ENCODE measurements around the gene RPS21.

Gene RPS21

GRCh38 chr20:62400021-62400420 lies 13.1 kb downstream of the RPS21 start:
- Mint-ChIP-seq H3K27ac (no peak overlapping the region), H3K9me3 (peaks cover 4% of the 10 kb centered on the region), H3K4me3 (no peak overlapping the region), H3K36me3 (peaks cover 9% of the 10 kb centered on the region), H3K27me3 (no peaks in the 10 kb centered on the region), H3K4me1 (peaks cover 17% of the 10 kb centered on the region)
- ATAC-seq (ENCODE audit: low read depth) (no peak), DNase-seq (ENCODE audit: low spot score in 2 of 2) (no peak)

GRCh38 chr20:62400541-62400940 lies 13.6 kb downstream of the RPS21 start:
- Mint-ChIP-seq H3K36me3 (peaks cover 7% of the 10 kb centered on the region), H3K4me1 (peaks cover 20% of the 10 kb centered on the region), H3K27me3 (no peaks in the 10 kb centered on the region), H3K4me3 (no peak overlapping the region), H3K27ac (no peak overlapping the region), H3K9me3 (peaks cover 4% of the 10 kb centered on the region)
- ATAC-seq (ENCODE audit: low read depth): no peak
- no peak for DNase-seq (ENCODE audit: low spot score in 2 of 2)

- H3K27me3 Mint-ChIP-seq: no peaks in the 10 kb centered on the region
- H3K4me1 Mint-ChIP-seq: peaks cover 25% of the 10 kb centered on the region
- H3K9me3 Mint-ChIP-seq: peaks cover 4% of the 10 kb centered on the region
- DNase-seq (ENCODE audit: low spot score in 2 of 2) (no peak), ATAC-seq (ENCODE audit: low read depth) (no peak)
- H3K36me3 Mint-ChIP-seq: peaks cover 7% of the 10 kb centered on the region
- H3K4me3 Mint-ChIP-seq: no peak overlapping the region
- no peak overlapping the region for H3K27ac Mint-ChIP-seq
Observed at GRCh38 chr20:62401331-62401779, 14.5 kb downstream of the RPS21 start.

GRCh38 chr20:62402456-62403150 lies 15.7 kb downstream of the RPS21 start:
- Mint-ChIP-seq H3K4me3 (no peak overlapping the region), H3K4me1 (peaks cover 25% of the 10 kb centered on the region), H3K27me3 (no peaks in the 10 kb centered on the region), H3K36me3 (peaks cover 7% of the 10 kb centered on the region), H3K9me3 (peaks cover 4% of the 10 kb centered on the region), H3K27ac (no peak overlapping the region)
- no peak for DNase-seq (ENCODE audit: low spot score in 2 of 2)
- no peak for ATAC-seq (ENCODE audit: low read depth)

DNA sequence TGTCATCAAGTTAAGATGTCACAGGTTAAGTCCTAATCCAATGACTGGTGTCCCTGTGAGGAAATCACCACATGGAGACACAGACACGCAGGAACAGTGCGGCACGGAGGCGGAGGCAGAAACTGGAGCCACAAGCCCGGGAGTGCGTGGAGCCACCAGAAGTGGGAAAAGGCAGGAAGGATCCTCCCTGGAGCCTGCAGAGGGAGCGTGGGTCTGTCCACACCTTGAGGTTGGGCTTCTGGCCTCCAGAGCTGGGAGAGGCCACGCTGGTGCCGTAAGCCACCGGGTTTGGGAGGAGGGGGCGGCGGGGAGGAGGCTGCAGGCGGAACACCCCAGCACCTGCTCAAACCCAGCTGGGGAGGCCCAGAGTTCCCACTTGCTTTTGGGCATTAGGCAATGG lies 16.4 kb downstream of the RPS21 start:
- no peak overlapping the region for H3K27ac Mint-ChIP-seq
- peaks cover 19% of the 10 kb centered on the region for H3K4me1 Mint-ChIP-seq
- H3K4me3 Mint-ChIP-seq: no peak overlapping the region
- ATAC-seq (ENCODE audit: low read depth) (no peak), DNase-seq (ENCODE audit: low spot score in 2 of 2) (no peak)
- no peaks in the 10 kb centered on the region for H3K9me3 Mint-ChIP-seq
- no peaks in the 10 kb centered on the region for H3K27me3 Mint-ChIP-seq
- no peaks in the 10 kb centered on the region for H3K36me3 Mint-ChIP-seq

DNA sequence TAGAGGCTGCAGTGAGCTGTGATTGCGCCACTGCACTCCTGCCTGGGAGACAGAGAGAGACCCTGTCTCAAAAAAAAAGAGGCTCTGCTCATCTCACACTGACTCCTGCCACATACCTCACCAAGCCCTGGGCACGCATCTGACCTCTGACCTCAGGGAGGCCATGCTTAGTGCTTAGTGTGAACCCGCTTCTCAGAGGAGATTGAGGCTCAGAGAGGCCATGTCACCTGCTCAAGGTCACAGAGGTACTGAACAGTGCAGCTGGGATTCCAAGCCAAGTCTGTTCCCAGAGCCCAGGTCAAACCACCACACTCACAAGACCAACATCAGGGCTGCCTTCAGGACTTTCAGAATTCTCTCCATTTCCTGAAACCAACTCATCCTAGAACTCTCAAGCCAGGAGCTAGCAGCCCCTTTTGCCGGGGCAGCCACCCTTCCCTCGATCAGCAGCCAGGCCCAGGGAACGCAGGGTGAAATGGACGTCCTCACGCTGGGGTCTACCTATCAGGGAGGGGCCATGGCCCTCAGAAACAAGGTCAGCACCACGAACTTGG lies 17.3 kb downstream of the RPS21 start:
- ATAC-seq (ENCODE audit: low read depth) (no peak), DNase-seq (ENCODE audit: low spot score in 2 of 2) (no peak)
- no peaks in the 10 kb centered on the region for H3K27me3 Mint-ChIP-seq
- H3K27ac Mint-ChIP-seq: no peak overlapping the region
- no peaks in the 10 kb centered on the region for H3K9me3 Mint-ChIP-seq
- no peaks in the 10 kb centered on the region for H3K36me3 Mint-ChIP-seq
- H3K4me1 Mint-ChIP-seq: peaks cover 22% of the 10 kb centered on the region
- no peak overlapping the region for H3K4me3 Mint-ChIP-seq

- DNase-seq (ENCODE audit: low spot score in 2 of 2): no peak
- Mint-ChIP-seq H3K36me3 (no peaks in the 10 kb centered on the region), H3K9me3 (no peaks in the 10 kb centered on the region), H3K4me1 (peaks cover 28% of the 10 kb centered on the region), H3K27ac (no peak overlapping the region), H3K27me3 (no peaks in the 10 kb centered on the region), H3K4me3 (no peak overlapping the region)
- ATAC-seq (ENCODE audit: low read depth): no peak
Observed at GRCh38 chr20:62404761-62405107, 17.8 kb downstream of the RPS21 start.

- Mint-ChIP-seq H3K27me3 (no peaks in the 10 kb centered on the region), H3K36me3 (no peaks in the 10 kb centered on the region), H3K4me3 (peak overlapping the region; percentile 83), H3K27ac (no peak overlapping the region), H3K4me1 (peaks cover 34% of the 10 kb centered on the region), H3K9me3 (no peaks in the 10 kb centered on the region)
- no peak for ATAC-seq (ENCODE audit: low read depth)
- DNase-seq (ENCODE audit: low spot score in 2 of 2): no peak
Observed at GRCh38 chr20:62405108-62405980, 18.4 kb downstream of the RPS21 start.

DNA sequence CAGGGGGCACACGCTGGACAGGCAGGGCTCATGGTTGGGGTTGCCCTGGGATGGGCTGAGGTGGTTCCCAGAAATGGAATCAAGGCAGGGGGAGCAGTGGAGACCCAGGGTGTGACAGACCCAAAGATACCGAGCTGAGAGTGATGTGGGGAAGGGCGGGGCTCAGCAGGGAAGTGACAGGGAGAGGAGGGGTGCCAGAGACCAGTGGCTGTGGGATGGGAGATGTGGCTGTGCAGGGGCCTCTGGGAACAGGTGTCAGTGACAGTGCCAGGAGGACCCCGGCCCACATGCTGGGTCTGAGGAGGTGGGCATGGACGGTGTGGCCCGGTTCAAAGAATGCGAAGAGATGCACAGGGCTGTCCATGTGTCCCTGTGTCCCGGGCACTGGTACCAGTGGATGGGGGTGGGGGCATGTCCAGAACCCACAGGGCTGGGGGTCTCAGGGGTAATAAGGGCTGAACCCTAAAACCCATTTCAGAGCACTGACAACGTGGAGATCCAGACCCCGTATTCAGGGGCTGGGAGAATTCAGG lies 19.1 kb downstream of the RPS21 start:
- Mint-ChIP-seq H3K4me3 (peak overlapping the region; percentile 83), H3K27ac (no peak overlapping the region), H3K36me3 (no peaks in the 10 kb centered on the region), H3K4me1 (peaks cover 35% of the 10 kb centered on the region), H3K27me3 (no peaks in the 10 kb centered on the region), H3K9me3 (no peaks in the 10 kb centered on the region)
- ATAC-seq (ENCODE audit: low read depth): no peak
- DNase-seq (ENCODE audit: low spot score in 2 of 2): no peak

DNA sequence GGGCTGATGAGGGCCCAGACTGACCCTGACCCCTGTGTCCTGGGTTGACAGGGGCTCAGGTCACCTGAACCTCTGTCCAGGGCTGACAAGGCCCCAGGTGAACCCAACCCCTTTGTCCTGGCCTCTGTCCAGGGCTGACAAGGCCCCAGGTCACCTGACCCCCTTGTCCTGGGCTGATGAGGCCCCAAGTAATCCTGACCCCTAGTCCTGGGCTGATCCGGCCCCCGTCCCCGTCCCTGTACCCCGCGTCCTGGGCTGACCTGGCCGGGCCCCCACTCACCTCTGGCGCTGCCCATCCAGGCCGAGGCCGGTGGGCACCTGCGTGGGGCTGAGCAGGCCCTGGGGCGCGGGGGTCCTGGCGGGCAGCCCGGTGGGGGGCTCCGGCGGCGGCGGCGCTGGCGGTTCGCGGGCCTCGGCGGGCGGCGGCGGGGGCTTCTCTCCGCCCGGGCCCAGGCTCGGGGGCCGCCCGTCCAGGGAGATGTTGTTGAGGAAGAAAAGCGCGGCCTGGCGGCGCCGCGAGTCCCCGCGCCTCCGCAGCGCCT lies 19.8 kb downstream of the RPS21 start:
- Mint-ChIP-seq H3K9me3 (no peaks in the 10 kb centered on the region), H3K36me3 (no peaks in the 10 kb centered on the region), H3K4me1 (peaks cover 32% of the 10 kb centered on the region), H3K27me3 (no peaks in the 10 kb centered on the region), H3K27ac (no peak overlapping the region), H3K4me3 (peak overlapping the region; percentile 52)
- DNase-seq (ENCODE audit: low spot score in 2 of 2) (no peak), ATAC-seq (ENCODE audit: low read depth) (no peak)

DNA sequence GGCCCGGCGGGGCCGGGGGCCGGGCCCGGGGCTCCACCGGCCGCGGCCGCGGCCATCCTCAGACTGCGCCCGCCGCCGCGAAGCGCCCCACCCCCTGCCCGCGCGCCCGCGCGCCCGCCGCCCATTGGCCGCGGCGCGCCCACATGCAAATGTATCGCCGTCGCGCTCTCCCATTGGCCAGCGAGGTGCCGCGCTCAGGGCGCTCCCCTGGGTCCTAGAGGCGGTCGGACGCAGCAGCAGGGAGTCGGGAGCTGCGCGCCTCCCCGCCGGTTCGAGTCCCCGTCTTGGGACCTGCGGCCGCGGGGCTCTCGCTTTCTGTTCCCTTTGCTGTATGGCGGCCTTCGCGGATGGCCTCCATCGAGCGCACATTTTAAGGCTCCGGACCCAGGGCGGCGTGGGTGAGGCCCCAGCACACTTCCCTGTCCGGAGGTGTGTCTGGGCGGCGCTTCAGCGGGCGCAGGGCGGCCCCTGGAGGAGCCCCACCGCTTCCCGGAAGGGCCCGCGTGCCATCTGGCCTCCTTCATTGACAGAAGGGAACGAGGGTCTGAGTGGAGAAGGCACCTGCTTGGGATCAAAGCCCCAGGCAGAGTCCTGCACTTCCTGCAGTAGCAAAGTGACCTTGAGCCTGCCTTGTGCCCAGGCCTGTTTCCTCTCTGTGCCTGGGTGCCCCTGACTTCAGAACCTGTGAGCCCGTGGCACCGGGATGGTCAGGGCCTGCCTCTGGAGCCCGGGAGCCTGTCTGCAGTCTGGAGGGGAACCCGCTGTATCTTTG lies 20.5 kb downstream of the RPS21 start, which contains the start of gene CABLES2:
CABLES2 (minus strand) TSS at position 65 of the 772 bp plus-strand sequence; CDS start at position 56, 9 bp downstream.
- H3K36me3 Mint-ChIP-seq: no peaks in the 10 kb centered on the region
- peak; percentile 93 for ATAC-seq (ENCODE audit: low read depth)
- H3K4me3 Mint-ChIP-seq: peak within 1 kb of the TSS; percentile 86
- H3K4me1 Mint-ChIP-seq: peaks cover 29% of the 10 kb centered on the region
- peak; percentile 87 for DNase-seq (ENCODE audit: low spot score in 2 of 2)
- H3K27ac Mint-ChIP-seq: peak within 1 kb of the TSS; percentile 58
- H3K9me3 Mint-ChIP-seq: no peaks in the 10 kb centered on the region
- no peaks in the 10 kb centered on the region for H3K27me3 Mint-ChIP-seq

GRCh38 chr20:62408055-62408454 lies 21.2 kb downstream of the RPS21 start:
- H3K4me3 Mint-ChIP-seq: peak overlapping the region; percentile 86
- H3K27ac Mint-ChIP-seq: no peak overlapping the region
- H3K36me3 Mint-ChIP-seq: no peaks in the 10 kb centered on the region
- H3K4me1 Mint-ChIP-seq: peaks cover 29% of the 10 kb centered on the region
- DNase-seq (ENCODE audit: low spot score in 2 of 2): no peak
- ATAC-seq (ENCODE audit: low read depth): no peak
- H3K9me3 Mint-ChIP-seq: no peaks in the 10 kb centered on the region
- no peaks in the 10 kb centered on the region for H3K27me3 Mint-ChIP-seq

- no peaks in the 10 kb centered on the region for H3K36me3 Mint-ChIP-seq
- no peak overlapping the region for H3K27ac Mint-ChIP-seq
- peaks cover 29% of the 10 kb centered on the region for H3K4me1 Mint-ChIP-seq
- no peaks in the 10 kb centered on the region for H3K27me3 Mint-ChIP-seq
- no peak for DNase-seq (ENCODE audit: low spot score in 2 of 2)
- no peaks in the 10 kb centered on the region for H3K9me3 Mint-ChIP-seq
- ATAC-seq (ENCODE audit: low read depth): no peak
- H3K4me3 Mint-ChIP-seq: no peak overlapping the region
Observed at GRCh38 chr20:62408640-62409039, 21.7 kb downstream of the RPS21 start.
